CD4-positive, alpha-beta T cell treated with Interleukin-10 for 1 hour (primary cell): ENCODE results near the gene SGTA.
A peak's percentile ranks its signal among the peaks of the same experiment; 100 is the strongest.
"Not testable (repeated sequence)": the region's sequence is repeated elsewhere in the genome, so short reads cannot be mapped to it uniquely, and the experiment has no call there.

Source experiments
- DNase-seq: peaks from one replicate; pipeline ENCODE4 v3.0.0-alpha.2; 2020

SGTA gene

DNA sequence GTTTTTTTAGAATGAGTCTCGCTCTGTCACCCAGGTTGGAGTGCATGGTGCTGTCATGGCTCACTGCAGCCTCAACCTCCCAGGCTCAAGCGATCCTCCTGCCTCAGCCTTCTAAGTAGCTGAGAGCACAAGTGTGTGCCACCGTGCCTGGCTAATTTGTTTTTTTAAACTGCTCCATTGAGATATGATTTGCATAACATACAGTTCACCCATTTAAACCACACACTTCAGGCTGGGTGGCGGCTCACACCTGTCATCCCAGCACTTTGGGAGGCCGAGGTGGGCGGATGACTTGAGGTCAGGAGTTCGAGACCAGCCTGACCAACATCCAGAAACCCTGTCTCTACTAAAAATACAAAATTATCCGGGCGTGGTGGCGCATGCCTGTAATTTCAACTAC is 9.6 kb upstream of the SGTA start:
- DNase-seq: not testable (repeated sequence)

DNA sequence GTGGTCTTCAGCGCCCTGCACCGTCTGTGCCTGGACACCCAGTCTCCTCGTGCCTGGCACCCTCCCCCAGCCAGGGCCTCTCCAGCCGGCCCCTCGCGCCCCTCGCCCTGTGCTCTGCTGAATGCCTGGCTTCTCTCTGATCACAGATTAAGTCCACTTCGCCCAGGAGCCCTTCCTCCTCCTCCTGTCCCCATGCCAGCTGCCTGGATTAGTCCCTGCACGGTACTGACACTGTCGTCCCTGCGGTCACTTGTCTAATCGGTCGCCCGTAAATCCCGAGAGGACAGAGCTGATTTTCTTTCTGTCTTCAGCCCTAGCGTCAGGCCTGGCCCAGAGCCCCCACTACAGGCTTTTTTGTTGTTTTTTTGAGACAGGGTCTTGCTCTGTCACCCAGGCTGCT is 8.8 kb upstream of the SGTA start:
- no peak for DNase-seq

DNA sequence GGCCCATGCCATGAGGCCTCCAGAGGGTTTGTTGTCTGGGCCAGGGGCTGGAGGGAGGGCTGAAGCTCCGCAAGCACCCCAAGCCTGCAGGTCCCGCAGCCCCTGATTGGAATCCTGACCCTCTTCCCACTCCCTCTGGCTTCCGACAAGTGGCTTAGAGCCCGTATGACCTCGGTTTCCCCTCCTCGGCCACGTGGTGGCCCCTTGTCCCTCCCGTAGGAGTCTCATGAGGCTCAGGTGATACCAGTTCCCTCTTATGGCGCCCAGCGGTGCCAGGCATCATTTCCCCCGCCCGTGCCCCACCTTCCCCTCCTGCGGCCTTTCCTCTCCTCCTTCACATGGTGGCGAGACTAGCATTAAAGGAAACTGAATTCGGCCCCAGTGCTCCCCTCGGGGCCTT is 8.4 kb upstream of the SGTA start:
- no peak for DNase-seq

DNA sequence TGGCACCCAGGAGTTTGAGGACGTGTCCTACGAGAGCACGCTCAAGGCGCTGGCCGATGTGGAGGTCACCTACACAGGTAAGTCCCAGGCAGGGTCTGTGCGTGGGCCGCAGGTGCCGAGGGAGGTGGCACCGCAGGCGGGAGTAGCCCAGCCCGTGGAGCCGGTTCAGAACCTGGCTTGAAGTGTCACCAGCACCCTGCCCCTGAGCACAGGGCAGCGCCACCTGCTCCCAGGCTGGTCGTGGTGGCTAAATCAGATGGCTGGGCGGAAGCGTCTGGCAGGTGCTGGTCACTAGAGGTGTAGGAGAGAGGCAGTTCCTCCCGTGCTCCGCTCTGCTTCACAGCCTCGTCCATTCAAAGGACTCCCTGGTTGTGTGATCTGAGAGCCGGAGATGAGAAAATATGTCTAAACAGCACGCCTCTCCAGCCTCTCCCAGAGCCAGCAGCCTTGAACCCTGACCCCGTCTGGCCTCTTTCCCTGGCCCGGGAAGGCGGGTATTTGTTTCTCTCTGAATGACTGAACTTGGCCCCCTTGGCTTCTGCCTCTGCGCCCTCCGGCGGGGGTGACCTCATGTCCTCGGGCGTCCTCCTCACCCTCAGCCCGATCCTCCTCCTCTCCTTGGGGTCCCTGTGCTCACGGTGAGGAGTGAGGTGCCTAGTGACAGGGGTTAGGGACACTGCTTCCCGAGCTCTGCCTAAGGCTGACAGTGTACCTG is 7.6 kb upstream of the SGTA start:
- DNase-seq: no peak

DNA sequence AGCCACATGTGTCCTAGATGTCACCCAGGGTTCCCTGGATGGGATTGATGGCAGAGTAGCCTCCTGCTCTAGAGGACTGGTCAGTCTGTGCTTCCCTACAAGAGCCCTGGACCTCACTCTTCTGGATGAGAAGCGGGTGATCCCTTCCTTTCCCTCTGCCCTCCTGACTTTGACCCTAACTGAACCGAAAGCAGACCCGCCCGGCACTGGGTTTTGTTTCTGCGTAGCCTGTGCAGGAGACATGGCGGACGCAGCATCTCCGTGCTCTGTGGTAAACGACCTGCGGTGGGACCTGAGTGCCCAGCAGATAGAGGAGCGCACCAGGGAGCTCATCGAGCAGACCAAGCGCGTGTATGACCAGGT is 7.1 kb upstream of the SGTA start:
- DNase-seq: no peak

DNA sequence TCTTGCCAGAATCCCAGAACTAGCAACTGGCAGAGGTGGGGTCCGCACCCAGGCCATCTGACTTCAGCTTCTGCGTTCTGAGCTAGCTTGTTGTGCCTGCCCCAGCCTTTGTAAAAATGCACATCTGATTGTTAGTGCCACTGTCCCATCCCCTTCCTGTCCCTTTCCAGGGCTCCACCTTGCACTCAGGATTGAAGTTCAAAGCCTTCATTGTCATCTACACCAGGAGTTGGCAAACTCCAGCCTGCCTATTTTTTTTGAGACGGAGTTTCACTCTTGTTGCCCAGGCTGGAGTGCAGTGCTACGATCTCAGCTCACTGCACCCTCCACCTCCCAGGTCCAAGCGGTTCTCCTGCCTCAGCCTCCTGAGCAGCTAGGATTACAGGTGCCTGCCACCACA is 5.2 kb upstream of the SGTA start:
- DNase-seq: no peak

DNA sequence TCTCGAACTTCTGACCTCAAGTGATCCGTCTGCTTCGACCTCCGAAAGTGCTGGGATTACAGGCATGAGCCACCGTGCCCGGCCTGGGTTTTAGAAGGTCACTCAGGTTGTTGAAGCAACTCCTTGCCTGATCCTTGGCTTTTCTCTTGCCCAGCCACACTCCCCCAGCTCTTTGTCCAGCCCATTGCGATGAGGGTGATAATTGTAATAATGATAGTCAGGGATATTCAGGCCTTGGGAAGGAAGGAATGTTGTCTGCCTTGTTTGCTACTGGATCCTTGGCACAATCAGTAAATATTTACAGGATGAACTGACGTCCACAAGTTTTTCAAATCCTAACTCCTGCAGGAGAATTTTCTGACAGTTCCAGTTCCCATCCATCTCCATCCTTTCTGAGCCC is 4.0 kb upstream of the SGTA start:
- DNase-seq: no peak

DNA sequence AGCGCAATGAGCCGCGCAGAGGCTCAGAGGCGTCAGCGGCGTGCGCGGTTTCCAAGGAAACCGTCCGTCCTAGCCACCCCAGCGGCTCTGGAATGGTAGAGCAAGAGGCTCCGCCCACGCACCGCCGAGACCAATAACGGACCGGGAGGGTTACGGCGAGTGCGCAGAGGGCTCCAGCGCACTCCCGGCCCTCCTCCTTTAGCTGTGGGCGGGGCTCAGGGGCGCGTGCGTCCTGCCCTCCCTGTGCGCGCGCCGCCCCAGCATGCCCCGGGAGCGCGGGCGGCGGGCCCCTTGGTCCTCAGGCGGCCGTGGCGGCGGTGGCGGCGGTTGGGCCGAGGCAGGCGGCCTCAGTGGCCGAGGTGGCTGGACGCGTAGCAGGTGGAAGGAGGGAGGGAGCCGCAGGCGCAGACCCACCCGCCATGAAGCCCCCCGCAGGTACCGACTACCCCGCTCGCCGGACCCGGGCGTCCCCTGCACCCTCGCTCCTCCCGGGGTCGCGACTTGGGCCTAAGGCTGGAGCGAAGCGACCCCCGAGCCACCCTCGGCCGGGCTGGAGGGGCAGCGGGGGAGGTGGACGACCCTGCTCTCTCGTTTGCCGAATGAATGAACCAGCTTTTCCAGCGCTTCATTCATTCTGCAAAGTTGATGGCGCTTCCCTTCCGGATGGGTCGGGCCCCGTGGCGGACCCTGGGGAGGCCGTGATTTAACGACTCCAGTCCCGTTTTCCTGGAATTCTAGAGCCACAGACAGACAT is 2.3 kb upstream of the SGTA start, which contains the start of gene THOP1:
Gene THOP1, plus strand, starts transcription at position 260 of the 754 bp plus-strand sequence. Its CDS starts 160 bp downstream, at position 420.
- DNase-seq: peak; percentile 98

DNA sequence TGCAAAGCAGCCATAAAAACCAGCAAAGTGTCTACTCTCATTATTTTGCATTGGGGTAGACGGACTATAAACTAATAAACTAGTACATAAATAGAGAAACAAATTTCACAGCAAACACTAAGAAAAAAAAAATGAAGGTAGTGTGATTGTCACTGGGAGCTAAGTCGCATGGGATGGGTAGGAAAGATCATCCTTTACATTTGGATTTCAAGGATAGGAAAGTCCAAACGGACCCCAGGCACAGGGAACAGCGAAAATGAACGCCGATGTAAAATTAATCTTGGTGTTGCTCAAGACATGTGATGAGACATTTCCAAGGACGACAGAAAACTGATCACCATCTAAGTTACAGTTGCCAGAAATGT is 690 bp upstream of the SGTA start:
- DNase-seq: no peak

DNA sequence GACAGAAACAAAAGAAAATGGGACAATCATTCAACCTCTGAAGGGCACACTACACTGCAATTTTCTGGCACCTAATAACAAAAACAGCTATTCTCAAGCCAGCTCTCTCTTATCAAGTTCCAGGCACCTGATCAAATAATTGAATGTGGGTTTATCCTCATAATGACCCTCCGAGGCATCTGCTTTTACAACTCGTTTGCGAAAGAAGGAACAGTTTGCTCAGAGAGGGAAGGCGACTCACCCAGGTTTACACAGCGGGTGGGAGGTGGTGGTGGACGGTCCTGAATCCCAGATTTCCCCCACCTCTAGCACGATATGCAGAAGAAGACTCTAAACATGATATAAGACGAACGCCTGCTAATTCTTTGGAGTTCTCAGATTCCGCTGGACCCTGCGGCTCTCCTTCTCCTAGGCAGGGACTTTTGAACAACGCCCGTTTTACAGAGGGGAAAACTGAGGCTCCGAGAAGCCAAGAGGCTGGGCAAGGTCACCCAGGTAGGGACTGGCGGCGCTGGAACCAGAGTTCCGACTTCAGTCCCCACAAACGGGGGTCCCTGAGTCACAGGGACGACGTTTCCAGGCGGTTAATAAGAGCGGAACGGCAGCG is 641 bp downstream of the SGTA start:
- no peak for DNase-seq

DNA sequence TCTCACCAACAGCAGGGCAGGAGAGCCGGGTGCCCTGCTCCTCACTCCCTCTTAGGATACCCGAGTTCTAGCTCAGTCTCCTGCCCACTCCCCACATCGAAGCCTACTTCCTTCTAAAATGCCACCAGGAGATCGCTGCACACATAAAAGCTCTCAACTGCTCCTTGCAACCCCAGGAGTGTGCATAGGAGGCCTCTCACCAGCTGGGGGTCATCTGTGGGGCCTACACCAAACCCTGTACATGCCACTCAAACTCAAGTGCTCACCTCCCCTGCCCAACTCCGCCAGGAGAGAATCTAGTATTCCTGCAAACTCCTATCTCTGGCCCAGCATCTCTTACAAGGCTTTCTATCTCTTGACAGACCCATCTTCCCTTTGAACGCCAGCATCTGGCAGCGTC is 2.8 kb downstream of the SGTA start:
- no peak for DNase-seq

DNA sequence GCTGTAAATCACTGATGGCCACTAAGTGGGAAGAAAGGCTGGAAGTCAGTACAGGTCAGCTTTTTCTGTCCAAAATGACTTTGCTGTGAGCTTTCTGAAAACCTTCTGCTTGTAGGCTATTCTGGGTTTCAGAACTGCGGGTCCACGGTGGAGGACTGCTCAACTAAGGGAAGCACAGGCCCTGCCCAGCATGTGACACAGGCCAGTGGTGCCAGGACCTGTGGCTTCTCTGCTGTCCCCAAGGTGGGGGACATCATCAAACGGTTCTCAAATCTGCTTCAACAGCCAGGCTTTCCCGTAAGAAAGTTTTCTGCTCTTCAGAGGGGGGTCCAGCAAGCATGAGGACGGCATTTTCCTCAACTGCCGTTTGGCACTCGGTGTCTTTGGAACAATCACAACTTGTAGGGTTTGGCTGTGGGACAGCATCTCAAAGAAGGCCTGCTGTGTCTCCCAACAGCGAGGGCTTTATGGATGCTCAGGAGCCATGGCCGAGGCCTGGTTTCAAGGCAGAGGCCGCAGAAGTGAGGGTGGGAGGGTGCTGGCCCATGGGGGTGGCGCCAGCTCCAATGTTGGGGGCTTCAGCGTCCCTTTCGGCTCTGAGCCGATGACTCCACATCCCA is 3.8 kb downstream of the SGTA start:
- no peak for DNase-seq

DNA sequence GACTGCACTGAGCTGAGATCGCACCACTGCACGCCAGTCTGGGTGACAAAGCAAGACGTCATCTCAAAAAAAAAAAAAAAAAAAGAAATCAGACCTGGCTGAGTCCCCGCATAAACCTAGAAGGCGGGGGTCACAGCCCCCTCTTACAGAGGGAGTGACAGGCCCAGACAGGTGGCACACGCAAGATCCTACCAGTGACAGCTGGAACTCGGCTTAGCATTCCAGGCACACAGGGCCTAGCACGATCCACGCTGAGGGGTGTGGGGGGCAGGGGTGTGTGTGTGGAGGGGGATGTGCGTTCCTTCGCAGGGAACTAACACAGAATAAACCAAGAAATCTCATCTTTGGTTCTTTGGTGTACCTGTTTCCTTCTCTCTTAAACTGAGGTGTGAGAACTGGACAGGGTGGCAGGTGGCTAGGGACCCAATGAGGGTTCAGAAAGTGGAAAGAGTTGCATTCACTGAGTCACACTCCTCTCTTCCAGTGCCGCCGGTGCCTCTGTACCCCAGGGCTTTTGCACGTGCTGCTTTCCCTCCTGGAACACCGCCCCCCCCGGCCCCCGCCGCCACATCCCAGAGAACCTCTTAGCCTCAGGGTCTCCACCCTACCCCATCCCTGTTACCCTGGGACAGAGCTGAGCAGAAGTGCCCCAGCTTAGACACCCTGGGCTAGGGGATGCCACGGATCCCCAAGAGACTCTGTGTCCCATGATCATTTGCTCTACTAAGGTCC is 5.0 kb downstream of the SGTA start:
- DNase-seq: no peak

DNA sequence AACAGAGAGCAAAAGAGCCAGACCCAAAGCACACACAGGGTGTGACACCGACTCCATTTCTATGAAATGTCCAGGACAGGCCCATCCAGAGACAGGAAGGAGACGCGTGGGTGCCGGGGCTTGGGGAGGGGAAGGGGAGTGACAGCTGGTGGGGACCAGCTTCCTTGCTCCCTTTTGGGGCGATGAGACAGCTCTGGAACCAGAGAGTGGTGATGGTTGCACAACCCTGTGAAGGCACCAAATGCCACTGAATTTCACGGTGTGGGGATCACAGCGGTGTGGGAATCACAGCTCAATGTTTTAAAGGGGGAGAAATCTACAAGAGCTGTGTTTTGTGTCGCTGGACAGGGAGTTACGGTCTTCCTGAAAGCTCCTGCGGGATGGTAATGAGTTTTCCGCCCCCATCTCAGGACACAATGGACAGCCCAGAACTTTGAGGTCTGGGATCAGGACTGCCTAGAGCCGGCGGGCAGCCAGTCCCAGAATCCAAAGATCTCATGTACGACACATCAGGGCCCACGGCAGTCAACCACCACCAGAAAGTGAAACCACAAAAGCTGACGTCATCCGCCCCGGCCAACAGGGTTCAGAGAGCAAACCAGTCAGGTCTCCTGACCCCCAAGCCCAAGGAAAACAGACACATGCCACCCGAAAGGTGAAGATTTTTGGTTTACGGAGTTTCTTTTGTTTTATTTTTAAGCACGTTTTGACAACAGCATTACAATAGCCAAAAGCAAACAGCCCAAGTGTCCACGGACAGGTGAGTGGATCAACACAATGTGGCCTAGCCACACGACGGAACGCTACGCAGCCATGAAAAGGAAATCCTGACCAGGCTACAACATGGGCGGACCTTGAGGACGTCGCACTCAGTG is 7.3 kb downstream of the SGTA start:
- DNase-seq: peak; percentile 74

DNA sequence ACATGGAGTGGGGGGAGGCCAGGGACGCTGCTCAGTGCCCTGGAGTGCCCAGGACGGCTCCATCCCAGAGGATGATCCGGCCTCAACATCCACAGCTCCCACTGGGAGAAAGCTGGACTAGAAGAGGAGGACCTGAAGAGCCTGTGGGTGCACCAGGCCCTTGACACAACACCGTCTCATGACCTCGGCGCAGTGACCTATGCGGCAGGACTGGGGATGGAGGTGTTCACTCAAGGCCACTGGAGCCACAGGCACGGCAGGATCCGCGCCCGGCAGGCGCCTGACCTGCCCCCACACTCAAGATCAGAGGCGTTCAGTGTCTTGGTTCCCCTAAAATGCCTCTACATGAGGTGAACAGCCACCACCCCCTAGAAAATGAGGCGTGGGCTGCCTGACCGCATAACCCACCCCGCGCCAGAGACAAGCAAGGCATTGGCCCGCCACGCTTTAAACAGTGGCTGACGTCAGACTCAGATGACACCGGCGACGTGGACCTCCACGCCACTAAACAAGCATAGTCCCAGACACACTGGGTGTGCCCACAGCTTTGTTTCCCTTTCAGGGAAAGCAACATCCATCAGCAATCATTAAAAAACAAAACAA is 8.0 kb downstream of the SGTA start:
- peak; percentile 32 for DNase-seq

DNA sequence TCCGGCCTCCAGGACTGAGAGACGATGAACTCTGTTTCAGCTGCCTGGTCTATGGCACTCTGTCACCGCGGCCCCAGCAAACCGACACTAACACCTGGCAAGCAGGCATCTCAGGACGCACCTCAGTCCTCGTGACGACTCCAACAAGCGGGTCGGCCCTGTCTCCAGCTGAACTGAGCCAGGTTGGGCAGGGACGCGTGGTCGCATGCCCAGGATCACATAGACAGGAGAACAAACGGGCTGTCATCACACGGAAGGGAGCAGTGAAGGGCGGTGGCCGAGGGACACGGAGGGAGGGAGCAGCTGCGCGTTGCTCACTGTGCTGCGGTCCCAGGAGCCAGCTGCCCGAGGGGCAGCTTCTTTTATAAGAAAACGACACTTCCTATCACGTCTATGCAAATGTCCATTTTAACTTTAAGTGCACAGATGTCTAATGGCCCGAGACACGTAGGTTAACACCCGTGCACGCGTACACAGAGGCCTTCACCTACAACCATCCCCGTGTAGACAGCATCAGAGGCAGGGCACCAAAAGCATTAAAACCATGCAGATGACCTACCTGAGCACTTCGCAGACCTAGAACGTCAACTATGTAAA is 8.9 kb downstream of the SGTA start:
- no peak for DNase-seq

DNA sequence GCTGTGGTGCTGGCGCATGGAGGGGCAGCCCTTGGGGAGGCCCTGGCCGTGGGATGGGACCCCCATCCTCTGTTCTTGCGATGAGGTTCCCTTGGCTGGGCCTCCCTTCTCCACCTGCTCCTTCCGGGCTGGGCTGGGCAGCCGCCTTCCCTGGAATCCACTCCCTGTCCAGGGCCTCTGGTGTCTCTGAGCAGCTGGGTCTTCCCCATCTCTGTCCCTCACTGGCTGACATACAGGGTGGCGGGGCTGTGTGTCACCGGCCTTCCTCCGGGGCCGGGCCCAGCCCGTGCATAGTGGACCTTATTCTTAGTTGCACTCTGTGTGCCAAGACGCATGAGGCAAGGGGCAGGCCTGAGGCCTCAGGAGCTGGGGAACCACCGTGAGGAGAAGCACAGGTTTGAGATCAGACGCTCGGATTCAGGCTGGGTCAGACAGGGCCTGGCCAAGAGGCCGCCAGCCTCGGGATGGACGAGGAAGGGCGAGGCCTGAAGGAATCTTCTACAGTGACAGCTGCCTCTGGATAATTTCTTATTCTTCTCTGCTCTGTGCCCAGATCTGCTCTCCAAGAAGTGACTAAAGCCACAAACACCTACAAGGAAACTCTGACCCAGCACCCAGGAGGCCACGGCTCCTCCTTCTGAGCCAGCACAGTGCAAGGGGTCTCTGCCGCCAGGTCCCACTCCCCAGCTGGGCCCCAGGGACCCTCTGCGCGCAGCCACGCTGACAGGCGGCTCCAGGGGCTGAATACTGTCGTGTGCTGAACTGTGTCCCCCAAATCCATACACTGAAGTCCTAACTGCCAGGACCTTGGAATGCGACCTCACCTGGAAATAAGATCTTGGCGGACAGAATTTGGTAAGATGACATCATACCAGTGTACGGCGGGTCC is 11.0 kb downstream of the SGTA start:
- DNase-seq: no peak

DNA sequence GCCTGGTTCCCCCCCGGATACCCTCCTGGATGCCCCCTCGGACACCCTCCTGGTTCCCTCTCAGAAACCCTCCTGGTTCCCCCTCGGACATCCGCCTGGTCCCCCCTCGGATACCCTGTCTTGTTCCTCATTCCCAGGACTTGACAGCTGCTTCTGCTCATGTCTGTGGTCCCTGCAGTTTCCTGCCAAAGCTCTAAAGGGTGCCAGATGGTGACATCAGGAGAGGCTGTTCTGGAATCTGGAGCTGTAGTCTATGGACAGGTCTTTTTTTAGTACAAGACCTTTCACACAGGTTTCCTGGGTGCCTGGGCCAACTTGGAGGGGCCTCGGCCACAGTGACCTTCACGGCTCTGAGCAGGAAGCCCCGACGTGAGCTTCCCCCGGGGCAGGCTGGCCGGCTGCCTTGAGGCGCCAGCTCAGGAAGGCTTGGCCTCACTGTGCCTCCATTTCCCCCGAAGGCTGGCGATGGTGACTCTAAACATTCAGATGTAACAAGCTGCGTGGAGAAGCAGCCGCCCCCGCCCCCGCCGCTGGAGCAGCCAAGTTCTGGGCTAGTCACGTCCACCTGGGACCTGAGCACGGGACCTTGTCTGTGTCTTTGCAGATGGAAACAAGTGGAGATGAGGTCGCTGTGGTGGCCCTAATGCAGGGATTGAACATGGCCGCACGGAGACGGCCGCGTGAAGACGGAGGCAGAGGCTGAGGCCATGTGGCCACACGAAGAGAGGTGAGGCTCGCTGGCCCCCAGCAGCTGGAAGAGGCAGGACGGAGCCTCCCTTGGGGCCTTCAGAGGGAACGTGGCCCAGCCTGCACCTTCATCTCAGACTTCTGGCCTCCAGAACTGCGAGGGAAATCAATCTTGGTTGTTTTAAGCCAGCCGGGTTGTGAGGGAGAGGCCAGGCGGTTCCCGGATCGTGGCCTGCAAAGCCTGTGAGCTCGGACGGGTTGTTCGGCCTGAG is 12.7 kb downstream of the SGTA start:
- DNase-seq: no peak

DNA sequence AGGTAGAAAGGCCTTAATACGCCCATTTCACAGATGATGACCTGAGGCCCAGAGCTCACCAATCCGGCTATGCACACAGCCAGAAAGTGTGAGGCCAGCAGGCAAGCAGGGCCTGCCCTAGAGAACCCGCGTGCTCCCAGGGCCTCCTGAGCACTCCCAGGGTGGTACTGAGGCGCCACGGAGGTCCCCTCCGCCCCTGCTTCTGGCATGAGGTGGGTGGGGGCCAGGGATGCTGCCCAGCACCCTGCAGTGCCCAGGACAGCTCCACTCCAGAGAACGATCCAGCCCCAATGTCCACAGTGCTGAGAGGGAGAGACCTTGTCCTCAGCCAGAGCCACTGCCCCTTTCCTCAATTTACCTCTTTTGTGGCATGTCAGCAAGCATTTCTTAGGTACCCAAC is 13.9 kb downstream of the SGTA start:
- no peak for DNase-seq
